ENCODE data around the gene HYAL3.
"Not testable (repeated sequence)": the region's sequence is repeated elsewhere in the genome, so short reads cannot be mapped to it uniquely, and the experiment has no call there.

Gene HYAL3

DNA sequence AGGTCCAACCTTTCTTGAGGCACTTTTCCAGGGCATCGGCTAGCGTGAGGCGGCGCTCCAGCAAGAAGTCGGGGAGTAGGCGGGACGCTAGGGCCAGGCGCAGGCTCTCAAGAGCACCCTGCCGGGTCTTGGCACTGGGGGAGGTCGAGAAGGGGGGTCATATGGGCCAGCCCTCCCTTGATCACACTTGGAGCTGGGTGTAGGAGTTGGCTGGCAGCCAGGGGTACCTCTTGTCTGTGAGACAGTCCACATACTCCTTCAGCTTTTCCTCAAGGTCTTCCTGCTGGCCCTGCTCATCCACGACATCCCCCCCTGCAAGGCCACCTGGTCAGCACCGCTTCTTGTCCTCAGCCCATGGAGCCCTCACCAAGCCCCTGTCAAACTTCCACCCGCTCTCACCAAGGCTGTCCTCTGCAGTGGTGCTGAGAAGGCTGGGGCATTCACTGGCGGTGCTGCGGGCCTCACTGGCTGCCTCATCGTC lies 9.0 kb downstream of the HYAL3 start:
- DNase-seq (ENCODE audit: low read depth) = no peak

DNA sequence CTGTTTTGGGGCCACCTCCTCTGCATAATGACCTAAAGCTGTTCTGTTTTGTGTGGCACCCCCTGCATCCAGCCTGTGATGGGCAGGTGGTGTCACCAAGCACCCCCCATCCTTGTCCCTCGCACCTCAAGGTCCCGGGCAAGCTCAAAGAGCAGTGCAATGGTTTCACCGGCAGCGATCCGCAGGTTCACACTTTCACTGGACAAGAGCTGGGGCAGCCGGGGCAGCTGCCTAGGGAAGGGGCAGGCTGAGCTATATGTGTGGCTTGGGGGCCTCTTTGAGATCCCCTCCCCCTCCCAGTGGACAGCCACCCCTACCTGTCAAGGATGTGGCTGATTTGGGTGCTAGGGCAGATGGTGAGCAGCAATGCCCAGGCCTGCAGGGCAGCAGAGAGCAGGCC lies 10.1 kb downstream of the HYAL3 start:
- no peak for DNase-seq (ENCODE audit: low read depth)

- DNase-seq (ENCODE audit: low read depth) = no peak
Measured at GRCh38 chr3:50288387-50289007, 10.7 kb downstream of the HYAL3 start.

DNA sequence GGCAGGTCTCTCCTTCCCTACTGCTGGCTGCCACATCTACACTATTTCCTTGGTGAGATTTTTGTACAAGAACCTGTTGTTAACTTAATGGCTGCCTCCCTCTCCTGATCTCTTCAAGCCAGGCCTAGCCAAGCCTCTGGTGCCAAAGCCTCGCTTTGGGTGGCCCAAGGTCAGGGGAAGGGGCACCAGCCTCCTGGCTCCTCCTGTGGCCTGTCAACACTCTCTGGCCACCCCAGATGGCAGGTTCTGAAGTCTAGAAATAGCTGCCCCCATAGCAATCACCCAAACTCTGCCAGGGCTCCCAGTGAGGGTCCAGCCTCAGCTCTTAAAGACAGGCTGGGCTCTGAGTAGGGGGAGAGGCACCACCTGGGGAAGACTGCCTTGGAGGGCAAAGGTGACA lies 11.9 kb downstream of the HYAL3 start:
- no peak for DNase-seq (ENCODE audit: low read depth)

- no peak for DNase-seq (ENCODE audit: low read depth)
Measured at GRCh38 chr3:50286322-50287227, 12.6 kb downstream of the HYAL3 start.

DNA sequence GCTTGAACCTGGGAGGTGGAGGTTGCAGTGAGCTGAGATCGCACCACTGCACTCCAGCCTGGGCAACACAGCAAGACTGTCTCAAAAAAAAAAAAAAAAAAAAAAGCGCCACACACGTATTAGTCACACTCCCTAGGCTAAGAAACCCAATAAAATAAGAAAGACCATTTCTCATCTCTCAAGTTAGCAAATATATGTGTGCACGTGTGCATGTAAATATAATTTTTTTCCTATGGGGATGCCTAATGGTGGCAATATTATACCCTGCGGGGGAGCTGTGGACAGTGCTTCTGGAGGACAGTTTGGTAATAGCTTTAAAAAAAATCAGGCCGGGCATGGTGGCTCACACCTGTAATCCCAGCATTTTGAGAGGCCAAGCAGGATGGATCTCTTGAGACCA lies 15.1 kb downstream of the HYAL3 start:
- DNase-seq (ENCODE audit: low read depth) = not testable (repeated sequence)

DNA sequence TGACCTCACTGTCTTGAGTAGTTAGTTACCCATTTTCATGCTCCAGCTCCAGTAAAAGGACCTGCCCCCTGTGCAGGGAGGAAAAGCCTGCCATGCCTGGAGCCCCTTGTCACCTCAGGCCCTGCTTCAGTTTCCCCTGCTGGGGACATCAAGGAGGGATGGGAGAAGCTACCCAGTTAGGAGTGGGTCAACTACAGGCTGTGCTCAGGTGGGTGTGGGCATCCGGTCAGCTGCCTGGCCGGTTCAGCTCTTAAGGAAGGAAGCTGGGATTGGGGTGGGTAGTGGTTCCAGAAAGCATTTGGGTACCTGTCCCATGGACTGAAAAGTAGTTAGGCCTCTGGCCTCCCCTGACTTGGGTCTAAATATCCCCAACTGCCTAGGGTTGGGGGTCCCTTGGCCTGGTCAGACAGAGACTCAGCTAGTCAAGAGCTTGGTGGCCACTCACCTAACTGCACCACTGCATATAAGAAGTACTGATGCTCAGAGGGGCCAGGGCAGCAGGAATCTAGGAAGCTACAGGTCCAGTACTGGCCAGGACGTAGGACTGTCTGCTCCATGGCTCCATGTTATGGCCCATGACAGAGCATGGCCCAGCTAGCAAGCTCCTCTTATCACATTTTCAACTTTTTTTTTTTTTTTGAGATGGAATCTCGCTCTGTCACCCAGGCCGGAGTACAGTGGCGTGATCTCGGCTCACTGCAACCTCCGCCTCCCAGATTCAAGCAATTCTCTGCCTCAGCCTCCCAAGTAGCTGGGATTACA lies 19.8 kb downstream of the HYAL3 start:
- no peak for DNase-seq (ENCODE audit: low read depth)

- DNase-seq (ENCODE audit: low read depth) = no peak
Measured at GRCh38 chr3:50278880-50279224, 20.4 kb downstream of the HYAL3 start, which contains the start of gene LSMEM2. Gene LSMEM2, plus strand, starts transcription at chr3:50279087. Its CDS starts 27 bp downstream, at chr3:50279114.

DNA sequence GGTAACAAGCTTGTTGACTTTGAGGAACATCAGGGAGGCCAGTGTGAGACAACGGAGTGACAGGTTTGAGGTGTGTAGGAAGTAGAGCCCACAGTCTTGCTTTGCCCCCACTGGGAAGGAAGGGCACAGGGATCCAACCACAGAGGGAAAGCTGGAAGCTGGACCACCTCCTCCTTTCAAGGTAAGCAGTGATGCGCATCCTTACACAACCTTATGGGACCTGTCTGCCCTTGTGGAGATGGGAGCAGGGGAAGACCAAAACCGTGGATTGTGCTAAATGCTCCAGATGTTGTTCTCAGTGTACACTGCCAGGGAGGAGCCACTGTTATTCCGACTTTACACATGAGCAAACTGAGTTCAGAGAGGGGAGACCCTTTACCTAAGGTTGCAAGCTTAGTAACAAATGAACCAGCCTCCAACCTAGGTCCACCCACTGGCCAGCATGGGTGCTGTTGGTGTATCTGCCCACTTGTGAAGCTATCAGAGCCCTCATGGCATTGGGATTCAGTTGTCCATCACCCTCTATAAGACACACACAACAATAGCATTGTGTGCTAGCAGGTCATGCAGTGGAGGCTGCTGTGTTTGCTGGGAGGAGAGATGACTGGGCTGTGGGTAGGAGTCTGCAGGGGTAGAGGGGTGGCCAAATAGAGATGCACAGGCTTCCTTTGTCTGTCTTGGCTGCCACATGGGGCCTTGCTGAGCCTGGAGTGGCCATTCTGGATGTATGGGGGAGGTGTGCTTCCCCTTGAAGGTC lies 20.9 kb downstream of the HYAL3 start:
- DNase-seq (ENCODE audit: low read depth) = no peak

DNA sequence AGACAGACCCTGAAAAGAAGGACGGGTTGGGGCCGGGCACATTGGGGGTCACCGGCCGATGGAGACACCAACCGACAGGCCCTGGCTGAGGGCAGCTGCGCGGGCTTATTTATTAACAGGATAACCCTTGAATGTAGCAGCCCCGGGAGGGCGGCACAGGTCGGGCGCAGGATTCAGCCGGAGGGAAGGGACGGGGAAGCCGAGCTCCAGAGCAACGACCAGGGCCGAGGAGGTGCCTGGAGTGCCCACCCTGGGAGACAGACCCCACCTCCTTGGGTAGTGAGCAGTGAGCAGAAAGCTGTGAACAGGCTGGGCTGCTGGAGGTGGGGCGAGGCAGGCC lies 22.5 kb downstream of the HYAL3 start:
- no peak for DNase-seq (ENCODE audit: low read depth)

DNA sequence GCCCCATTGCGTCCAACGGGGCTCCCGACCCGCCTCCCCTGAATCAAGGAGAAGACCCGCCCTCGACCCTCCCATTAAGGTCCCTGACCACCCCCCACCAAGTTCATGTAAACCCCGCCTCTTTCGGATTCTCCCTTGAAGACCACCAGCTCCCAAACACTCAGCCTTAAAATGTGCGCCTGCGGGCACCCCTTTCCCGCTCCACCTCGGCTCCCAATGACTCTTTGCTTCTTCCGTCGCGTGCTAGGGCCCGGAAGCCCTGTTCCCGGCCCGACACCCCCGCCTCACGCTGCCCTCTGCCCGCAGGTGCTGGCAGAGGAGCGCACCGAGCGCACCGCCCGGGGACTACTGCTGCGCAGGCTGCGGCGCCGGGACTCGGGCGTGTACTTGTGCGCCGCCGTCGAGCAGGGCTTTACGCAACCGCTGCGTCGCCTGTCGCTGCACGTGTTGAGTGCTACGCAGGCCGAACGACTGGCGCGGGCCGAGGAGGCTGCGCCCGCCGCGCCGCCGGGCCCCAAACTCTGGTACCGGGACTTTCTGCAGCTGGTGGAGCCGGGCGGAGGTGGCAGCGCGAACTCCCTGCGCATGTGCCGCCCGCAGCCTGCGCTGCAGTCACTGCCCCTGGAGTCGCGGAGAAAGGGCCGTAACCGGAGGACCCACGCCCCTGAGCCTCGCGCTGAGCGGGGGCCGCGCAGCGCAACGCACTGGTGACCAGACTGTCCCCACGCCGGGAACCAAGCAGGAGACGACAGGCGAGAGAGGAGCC lies 23.0 kb downstream of the HYAL3 start:
- DNase-seq (ENCODE audit: low read depth) = no peak

DNA sequence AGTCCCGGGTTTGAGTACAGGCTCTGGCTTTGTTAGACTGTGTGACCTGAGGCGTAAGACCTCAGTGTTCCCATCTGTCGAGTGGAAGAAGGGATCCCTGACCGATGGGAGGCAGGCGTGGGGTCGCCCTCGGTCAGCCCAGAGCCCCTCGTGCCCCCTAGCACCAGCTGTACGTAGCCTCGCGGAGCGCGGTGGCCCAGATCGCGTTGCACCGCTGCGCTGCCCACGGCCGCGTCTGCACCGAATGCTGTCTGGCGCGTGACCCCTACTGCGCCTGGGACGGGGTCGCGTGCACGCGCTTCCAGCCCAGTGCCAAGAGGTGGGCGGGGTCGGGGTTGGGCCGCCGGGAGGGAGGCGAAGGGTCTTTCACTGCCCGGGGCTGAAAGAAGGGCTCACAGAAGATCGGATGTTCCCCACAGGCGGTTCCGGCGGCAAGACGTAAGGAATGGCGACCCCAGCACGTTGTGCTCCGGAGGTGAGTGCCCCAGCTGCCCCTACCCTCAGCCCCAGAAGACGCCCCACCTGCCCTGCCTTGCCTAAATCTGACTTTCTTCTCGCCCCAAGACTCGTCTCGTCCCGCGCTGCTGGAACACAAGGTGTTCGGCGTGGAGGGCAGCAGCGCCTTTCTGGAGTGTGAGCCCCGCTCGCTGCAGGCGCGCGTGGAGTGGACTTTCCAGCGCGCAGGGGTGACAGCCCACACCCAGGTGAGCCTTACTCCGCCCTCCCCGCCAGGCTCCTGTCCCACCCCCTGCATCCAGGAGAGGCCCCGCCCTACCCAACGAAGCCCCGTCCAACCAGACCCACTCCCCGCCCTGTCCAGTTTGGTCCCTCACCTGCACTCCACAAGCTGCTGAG lies 23.8 kb downstream of the HYAL3 start:
- no peak for DNase-seq (ENCODE audit: low read depth)

DNA sequence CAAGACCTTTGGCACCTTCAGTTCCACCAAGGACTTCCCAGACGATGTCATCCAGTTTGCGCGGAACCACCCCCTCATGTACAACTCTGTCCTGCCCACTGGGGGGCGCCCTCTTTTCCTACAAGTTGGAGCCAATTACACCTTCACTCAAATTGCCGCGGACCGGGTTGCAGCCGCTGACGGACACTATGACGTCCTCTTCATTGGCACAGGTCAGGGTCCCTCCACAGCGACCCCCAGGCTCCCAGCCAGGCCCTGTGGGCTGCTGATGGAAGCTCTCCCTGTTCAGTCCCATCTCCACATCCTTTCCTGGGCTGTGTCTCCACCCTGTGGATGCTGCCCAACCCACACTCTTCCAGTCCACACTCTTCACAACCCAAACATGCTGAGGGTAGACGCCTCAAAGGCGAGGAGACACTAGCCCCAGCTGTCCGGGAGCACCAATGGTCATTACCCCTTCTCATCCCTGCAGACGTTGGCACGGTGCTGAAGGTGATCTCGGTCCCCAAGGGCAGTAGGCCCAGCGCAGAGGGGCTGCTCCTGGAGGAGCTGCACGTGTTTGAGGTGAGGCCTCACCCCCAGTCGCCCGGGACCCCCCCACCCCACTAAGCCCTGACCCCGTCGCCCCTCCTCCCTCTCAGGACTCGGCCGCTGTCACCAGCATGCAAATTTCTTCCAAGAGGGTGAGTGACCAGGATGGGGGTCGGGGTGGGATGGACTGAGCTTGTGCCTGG lies 24.7 kb downstream of the HYAL3 start:
- DNase-seq (ENCODE audit: low read depth) = no peak

DNA sequence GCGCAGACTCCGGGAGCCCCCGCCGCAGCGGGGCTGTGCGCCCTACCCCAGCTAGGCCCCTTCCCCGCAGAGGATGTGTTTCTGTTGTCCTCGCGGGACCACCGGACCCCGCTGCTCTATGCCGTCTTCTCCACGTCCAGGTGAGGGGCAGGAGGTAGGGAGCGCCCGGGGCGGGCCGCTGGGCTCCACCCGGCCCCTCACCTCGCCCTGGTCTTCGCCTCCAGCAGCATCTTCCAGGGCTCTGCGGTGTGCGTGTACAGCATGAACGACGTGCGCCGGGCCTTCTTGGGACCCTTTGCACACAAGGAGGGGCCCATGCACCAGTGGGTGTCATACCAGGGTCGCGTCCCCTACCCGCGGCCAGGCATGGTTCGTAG lies 25.5 kb downstream of the HYAL3 start:
- no peak for DNase-seq (ENCODE audit: low read depth)

DNA sequence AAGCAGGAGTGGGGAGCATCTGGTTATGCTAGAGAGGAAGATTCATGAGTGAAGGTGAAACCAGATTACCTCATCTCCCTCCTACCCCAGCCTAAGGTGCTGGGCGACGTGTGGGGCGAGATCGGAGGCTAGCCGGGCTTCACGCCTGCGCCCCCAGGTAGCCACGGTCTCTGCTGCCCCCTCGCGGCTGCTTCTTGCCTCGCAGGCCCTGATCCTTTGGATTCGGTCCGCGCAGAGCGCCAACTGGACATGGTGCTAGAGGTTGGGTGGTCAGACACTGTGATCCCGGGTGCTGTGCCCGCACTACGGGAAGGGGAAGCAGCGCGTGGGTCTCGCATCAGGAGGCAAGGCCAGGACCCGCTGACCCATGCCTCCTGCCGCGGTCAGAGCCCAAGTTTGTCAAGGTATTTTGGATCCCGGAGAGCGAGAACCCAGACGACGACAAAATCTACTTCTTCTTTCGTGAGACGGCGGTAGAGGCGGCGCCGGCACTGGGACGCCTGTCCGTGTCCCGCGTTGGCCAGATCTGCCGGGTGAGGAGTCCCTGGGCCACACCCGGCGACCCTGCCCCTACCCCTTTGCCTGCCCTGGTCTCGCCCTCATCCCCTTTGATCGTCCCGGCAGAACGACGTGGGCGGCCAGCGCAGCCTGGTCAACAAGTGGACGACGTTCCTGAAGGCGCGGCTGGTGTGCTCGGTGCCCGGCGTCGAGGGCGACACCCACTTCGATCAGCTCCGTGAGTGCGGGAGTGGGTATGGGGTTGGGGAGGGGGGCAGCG lies 26.1 kb downstream of the HYAL3 start:
- DNase-seq (ENCODE audit: low read depth) = no peak

DNA sequence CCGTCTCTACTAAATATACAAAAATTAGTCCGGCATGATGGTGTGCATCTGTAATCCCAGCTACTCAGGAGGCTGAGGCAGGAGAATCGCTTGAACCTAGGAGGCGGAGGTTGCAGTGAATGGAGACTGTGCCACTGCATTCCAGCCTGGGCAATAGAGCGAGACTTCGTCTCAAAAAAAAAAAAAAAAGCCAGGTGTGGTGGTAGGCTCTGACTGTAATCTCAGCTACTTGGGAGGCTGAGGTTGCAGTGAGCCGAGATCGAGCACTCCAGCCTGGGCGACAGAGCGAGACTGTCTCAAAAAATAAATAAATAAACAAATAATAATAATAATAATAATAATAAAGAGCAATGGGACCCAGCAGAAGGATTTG lies 26.7 kb downstream of the HYAL3 start:
- DNase-seq (ENCODE audit: low read depth) = not testable (repeated sequence)

- no peak for DNase-seq (ENCODE audit: low read depth)
Measured at GRCh38 chr3:50271314-50271936, 27.8 kb downstream of the HYAL3 start.

GRCh38 chr3:50270422-50271224 lies 28.6 kb downstream of the HYAL3 start:
- no peak for DNase-seq (ENCODE audit: low read depth)

Data from non-pigmented ciliary epithelial cell (primary cell).